HG02884 (cell line): Measurements from ENCODE around the gene THSD4.

Experiments used
- ATAC-seq: cut with Tn5 transposase; IDR thresholded peaks from one replicate; pipeline ENCODE4 v1.9.1; 2021; ENCODE audit warnings: mild to moderate bottlenecking, moderate library complexity; ENCODE audit not compliant: unreplicated experiment

Gene THSD4

GRCh38 chr15:71559616-71560015 lies 444.3 kb downstream of the THSD4 start:
- no peak for ATAC-seq

GRCh38 chr15:71562251-71562650 lies 447.0 kb downstream of the THSD4 start:
- no peak for ATAC-seq

- ATAC-seq = no peak
Observed at GRCh38 chr15:71564217-71564616, 448.9 kb downstream of the THSD4 start.

- no peak for ATAC-seq
Observed at GRCh38 chr15:71565006-71565405, 449.7 kb downstream of the THSD4 start.

GRCh38 chr15:71565631-71566160 lies 450.4 kb downstream of the THSD4 start:
- no peak for ATAC-seq

- no peak for ATAC-seq
Observed at GRCh38 chr15:71566226-71566625, 451.0 kb downstream of the THSD4 start.

- ATAC-seq = no peak
Observed at GRCh38 chr15:71567173-71567572, 451.9 kb downstream of the THSD4 start.

GRCh38 chr15:71568227-71568626 lies 453.0 kb downstream of the THSD4 start:
- ATAC-seq = no peak

- ATAC-seq = no peak
Observed at GRCh38 chr15:71570736-71571135, 455.5 kb downstream of the THSD4 start.

- ATAC-seq = no peak
Observed at GRCh38 chr15:71571641-71572040, 456.4 kb downstream of the THSD4 start.

GRCh38 chr15:71572452-71573053 lies 457.3 kb downstream of the THSD4 start:
- no peak for ATAC-seq

- no peak for ATAC-seq
Observed at GRCh38 chr15:71573599-71573998, 458.3 kb downstream of the THSD4 start.

GRCh38 chr15:71575474-71576045 lies 460.3 kb downstream of the THSD4 start:
- ATAC-seq = no peak

GRCh38 chr15:71577071-71577470 lies 461.8 kb downstream of the THSD4 start:
- ATAC-seq = no peak

- no peak for ATAC-seq
Observed at GRCh38 chr15:71581398-71581930, 466.2 kb downstream of the THSD4 start.

- ATAC-seq = no peak
Observed at GRCh38 chr15:71585159-71585558, 469.9 kb downstream of the THSD4 start.

GRCh38 chr15:71586463-71586862 lies 471.2 kb downstream of the THSD4 start:
- ATAC-seq = no peak

- no peak for ATAC-seq
Observed at GRCh38 chr15:71588746-71589145, 473.5 kb downstream of the THSD4 start.

GRCh38 chr15:71591057-71591456 lies 475.8 kb downstream of the THSD4 start:
- no peak for ATAC-seq

GRCh38 chr15:71592203-71592602 lies 476.9 kb downstream of the THSD4 start:
- no peak for ATAC-seq

GRCh38 chr15:71595846-71596553 lies 480.7 kb downstream of the THSD4 start:
- no peak for ATAC-seq

- no peak for ATAC-seq
Observed at GRCh38 chr15:71596672-71597071, 481.4 kb downstream of the THSD4 start.
